NCI-H510A treated with DMSO at 0.1 percent for 48 hours (cell line): Measurements from ENCODE around the gene PAH.

Experiments used
- DNase-seq: peaks from one replicate; lab custom pipeline; 2025; lab: John Stamatoyannopoulos, UW

PAH gene

DNA sequence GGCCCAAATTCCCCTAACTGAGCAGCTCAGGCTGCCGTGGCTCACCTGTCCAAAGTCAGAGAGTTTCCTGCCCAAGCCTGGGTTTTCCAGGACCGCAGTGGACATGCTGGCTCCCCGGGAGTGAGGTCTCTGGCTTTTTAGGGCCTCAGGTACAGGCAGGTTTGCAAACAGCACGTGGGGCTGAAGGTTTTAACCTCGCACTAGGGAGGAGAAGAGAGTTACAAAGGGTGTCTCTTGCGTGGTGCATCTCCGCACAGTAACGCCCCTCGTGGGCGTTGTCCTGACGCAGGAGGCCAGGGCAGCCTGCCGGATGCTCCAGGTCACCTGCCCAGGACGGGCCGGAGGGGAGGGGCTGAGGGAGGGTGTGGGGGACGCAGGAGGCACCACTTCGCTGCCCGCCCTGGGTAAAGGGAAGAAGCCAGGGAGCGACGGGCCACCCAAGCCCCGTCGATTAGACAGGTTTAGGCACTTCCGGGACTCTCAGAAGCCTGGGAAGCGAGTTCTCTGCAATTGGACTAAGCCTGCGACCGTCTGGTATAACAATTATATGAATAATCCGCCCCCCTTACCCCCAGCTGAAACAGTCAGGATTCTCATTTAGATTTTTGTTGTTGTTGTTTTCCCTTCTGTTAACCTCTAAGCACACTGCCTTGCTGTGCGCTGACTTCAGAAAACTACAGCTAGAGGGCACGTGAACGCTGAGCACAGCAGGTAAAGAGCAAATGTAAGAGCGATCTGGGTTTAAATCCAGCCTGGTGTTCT is at the start of gene PAH:
TSS of gene PAH (minus strand) at position 219 of the 762 bp plus-strand sequence. CDS start at position 105, 114 bp downstream.
- DNase-seq = no peak

DNA sequence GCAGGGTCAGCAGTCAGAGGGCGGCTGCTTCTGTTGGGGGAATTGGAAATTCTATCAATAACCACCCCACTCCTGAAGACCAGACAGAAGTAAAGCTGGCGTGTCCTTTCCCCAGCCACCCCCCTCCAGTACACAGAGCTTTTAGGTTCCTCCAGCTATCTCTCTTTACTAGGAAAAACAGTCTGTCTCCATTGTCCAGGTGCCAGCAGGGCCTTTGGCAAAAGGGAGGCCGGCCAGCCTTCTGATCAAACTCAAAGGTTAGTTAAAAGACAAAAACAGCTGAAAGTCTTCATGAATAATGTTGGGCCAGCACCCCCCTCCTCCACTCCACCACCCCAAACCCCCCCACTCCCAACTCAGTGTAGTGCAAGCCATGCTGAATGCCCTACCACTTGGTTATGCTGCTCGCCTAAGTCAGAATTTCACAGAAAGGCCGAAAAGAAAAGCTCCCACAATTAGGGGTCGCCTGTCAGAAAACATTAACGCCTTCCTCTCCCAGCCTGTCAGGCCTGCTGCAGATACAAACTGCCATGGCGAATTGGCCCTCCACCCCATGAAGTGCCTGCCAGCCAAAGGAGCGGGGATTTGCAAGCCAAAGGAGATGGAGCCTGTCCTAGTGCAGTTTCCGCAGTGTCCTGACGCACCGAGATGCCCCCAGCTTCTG is 49.3 kb upstream of the PAH start:
- DNase-seq = no peak

DNA sequence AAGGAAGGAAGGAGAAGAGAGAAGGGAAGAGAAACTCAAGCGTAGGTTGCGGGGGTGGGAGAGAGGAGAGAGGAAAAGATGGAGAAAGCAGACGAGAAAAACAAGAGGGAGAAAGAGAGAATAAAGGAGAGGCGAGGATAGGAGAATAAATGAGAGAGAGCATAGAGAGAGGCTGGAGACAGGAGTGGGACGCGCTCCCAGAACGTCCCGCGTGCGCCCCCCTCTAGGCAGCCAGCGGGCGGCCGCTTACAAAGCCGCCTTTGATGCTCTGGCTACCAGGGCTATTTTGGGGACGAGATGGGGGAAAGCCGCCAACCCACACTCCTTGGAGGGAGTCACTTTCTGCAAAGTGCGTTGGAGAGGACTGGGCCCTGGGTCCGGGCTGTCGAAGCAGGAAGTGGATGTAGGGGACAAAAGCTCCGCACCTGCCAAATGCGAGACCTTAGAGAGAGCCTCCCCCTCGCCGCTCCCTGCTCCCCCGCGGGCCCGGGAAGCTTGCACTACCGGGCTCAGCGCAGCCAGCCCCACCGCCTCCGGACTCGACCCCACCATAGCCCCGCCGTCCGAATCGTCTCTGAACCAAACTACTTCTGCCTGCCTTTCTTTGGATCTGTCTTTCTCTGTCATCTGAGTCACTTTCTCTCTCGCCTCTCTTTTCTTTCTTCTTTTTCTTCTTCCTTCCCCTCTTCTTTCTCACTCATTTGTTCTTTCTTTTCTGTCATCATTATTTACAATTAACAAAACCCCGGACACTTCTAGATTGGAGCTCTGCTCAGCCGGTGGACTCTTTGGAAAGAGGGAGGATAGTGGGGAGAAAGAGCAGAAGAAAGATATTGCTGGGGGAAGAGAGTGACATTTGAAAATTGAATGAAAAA is 48.5 kb upstream of the PAH start:
- peak; percentile 55 for DNase-seq

DNA sequence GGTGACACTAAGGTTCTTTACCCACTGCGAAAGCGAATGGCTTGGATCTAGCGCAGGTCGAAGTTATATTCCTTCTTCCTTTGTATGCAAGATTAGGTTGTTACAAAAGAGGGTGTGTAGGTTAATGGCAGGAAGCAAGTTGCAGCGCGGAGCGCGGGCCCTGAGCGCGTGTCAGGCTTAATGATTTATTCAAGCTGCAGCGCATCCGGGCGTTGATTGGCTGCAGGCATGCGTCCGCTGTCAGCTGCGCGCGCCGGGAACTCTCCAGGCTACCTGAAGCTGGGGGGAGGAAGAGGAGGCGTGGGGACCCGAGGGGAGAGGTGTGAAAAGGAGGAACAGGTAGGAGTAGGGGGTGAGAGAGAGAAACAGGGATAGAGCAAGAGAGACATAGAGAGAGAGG is 47.8 kb upstream of the PAH start:
- peak; percentile 94 for DNase-seq

DNA sequence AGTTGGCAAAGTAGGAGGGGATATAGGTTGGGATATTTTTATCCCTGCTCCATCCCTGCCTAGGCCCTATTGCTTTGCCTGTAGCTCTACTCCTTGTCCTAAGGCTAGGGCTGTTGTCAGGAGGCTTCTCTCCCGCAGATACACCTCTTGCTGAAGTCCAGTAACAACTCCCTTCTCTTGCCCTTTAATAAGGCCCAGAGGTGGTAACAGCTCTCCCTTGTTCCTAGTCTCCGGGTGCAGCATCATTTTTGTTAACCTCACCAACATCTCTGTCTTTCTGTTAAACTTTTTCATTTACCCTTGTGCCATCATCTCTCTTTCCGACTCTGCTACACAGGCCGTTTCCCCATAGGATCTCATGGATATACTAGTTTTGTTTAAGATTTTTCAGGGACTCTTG is 46.8 kb upstream of the PAH start:
- DNase-seq = no peak

DNA sequence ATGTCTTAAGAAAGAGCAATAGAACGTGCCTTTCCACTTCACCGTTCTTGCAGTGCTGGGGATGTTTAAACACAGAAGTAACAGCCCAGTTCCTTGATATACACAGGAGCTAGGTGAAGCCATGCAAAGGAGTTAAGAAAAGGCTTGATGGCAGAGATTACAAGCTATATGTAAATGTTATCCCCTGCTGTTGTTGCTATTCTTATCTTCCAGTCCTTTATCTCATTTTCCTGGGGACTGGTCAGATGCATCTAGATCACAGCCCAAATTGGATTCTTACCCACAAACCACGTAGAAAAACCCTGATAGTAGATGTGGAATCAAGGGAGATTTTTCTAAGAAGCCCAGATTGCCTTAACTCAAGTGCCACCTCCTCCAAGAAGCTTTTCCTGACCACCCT is 45.9 kb upstream of the PAH start:
- no peak for DNase-seq

DNA sequence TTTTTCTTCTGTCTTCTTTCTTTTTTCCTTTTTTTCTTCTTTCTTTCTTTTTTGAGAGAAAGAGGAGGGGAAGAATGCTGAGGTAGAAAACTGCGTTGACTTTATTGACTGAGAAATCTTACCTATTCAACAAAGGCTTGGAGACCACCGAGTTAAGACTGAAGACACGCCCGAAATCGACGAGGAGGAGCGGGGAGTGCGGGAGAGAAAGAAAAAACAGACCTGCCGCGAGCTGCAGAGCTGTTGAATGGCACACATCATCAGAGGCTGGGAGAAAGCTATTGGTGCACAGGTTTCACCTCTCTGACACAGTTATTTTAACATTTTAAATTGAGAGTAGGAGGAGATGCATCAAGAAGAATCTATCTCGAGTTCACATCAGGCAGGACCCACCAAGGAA is 45.5 kb upstream of the PAH start:
- peak; percentile 60 for DNase-seq

DNA sequence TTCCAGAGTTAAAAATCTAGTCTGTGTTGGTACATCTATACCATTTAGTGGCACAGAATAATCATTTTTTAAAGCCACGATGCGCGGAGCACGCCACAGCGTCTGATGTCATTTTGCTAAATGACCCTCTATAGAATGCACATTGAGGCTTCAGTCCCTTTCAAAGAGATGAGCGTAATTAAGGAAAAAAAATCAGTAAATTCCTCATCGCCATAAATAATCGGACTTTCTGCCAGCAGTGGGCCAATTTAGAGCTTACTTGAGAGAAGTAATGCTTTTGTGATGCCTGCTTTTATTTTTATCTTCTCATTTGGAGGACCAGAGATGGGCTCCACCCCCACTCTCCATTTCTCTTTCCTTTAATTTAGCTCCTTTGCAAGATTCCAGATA is 44.4 kb upstream of the PAH start:
- DNase-seq = peak; percentile 98

DNA sequence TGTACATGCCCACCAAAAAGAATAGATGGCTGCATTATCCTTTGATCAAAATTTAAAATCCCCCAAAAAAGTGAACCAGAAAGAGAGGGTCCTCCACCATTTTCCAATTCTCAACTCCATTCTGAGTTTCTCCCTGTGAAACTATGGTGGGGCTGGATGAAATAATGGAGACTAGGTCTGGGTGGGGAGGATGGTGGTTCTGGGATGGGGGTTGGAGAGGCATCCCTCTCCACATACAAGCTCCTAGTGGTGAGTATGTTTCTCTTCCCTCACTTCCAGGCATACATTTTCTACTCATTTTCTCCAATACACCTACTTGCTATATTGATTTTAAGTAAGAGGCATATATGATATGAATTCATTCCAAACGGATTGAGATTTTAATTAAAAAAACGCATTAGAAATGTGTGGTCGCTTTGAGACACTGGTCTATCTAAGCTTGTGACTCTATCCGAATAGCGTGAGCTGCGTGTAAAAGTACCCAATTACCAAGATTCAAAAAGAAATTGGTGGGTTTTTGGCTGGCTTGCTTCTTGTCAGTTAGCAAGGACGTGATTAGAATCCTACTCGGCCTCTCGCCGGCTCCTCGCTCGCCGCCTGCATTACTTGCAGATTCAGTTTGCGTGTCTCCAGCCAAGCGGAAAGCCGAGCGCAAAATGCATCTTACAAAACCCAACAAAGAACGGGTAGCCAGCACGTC is 43.9 kb upstream of the PAH start:
- DNase-seq = peak; percentile 98

DNA sequence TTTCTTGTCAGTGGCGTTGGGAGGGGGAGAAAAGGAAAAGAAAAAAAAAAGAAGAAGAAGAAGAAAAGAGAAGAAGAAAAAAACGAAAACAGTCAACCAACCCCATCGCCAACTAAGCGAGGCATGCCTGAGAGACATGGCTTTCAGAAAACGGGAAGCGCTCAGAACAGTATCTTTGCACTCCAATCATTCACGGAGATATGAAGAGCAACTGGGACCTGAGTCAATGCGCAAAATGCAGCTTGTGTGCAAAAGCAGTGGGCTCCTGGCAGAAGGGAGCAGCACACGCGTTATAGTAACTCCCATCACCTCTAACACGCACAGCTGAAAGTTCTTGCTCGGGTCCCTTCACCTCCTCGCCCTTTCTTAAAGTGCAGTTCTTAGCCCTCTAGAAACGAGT is 42.3 kb upstream of the PAH start:
- DNase-seq = peak; percentile 55

DNA sequence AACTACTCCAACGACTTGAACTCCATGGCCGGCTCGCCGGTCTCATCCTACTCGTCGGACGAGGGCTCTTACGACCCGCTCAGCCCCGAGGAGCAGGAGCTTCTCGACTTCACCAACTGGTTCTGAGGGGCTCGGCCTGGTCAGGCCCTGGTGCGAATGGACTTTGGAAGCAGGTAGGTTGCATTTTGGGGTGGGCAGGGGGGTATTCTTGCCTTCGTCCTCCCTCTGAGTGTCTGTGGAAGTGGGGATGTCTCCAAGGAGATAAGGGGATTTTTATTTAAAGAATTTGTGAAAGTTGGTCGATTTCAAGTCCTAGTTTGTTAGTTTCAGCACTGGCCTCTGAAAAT is 41.8 kb upstream of the PAH start:
- no peak for DNase-seq

DNA sequence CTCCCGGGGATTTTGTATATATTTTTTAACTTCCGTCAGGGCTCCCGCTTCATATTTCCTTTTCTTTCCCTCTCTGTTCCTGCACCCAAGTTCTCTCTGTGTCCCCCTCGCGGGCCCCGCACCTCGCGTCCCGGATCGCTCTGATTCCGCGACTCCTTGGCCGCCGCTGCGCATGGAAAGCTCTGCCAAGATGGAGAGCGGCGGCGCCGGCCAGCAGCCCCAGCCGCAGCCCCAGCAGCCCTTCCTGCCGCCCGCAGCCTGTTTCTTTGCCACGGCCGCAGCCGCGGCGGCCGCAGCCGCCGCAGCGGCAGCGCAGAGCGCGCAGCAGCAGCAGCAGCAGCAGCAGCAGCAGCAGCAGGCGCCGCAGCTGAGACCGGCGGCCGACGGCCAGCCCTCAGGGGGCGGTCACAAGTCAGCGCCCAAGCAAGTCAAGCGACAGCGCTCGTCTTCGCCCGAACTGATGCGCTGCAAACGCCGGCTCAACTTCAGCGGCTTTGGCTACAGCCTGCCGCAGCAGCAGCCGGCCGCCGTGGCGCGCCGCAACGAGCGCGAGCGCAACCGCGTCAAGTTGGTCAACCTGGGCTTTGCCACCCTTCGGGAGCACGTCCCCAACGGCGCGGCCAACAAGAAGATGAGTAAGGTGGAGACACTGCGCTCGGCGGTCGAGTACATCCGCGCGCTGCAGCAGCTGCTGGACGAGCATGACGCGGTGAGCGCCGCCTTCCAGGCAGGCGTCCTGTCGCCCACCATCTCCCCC is 41.2 kb upstream of the PAH start:
- DNase-seq = no peak

DNA sequence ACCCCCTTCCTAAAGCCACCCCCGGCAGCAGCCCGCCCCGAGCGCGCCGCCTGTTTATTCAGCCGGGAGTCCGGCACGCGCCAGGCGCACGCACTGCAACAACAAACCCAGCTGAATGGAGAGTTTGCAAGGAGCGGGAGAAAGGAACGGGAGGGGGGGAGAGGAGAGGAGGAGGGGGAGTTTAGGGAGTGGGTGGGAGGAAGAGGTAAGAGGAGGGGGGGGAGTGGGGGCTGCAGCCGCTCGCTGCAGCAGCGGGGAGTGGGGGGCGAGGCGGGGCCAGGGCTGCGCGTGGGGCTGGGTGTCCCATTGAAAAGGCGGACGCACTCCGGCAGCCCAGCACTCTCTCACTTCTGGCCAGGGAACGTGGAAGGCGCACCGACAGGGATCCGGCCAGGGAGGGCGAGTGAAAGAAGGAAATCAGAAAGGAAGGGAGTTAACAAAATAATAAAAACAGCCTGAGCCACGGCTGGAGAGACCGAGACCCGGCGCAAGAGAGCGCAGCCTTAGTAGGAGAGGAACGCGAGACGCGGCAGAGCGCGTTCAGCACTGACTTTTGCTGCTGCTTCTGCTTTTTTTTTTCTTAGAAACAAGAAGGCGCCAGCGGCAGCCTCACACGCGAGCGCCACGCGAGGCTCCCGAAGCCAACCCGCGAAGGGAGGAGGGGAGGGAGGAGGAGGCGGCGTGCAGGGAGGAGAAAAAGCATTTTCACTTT is 40.5 kb upstream of the PAH start, which contains the start of gene ASCL1:
TSS of gene ASCL1 (plus strand) at position 336 of the 712 bp plus-strand sequence. CDS start 571 bp downstream, outside the sequence.
- peak; percentile 97 for DNase-seq

DNA sequence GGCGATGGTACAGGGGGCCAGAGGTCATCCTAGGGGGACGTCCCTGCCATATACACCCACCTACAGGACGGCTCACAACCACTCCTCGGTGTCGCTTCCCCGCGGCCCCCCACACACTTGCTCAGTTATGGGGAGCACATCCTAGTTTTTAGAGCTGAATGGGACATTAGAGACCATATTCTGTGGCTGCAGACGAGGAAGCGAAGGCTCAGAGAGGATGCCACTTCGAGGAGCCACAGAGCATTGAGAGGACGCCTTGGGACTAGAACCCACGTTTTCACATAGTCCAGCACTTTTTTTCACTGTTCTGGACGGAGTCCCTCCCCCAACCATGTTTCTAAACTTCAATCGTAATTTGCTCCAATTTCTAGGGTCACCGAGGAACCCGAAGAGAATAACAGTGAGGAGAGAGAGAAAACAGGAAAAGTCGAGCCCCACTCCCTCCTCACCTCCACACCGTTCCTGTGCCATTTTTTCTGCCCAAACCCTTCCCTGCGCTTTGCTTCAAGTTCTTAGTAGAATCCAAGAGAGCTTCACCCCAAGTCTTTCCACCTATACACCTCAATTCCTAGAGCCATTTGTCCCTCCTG is 39.8 kb upstream of the PAH start:
- no peak for DNase-seq

DNA sequence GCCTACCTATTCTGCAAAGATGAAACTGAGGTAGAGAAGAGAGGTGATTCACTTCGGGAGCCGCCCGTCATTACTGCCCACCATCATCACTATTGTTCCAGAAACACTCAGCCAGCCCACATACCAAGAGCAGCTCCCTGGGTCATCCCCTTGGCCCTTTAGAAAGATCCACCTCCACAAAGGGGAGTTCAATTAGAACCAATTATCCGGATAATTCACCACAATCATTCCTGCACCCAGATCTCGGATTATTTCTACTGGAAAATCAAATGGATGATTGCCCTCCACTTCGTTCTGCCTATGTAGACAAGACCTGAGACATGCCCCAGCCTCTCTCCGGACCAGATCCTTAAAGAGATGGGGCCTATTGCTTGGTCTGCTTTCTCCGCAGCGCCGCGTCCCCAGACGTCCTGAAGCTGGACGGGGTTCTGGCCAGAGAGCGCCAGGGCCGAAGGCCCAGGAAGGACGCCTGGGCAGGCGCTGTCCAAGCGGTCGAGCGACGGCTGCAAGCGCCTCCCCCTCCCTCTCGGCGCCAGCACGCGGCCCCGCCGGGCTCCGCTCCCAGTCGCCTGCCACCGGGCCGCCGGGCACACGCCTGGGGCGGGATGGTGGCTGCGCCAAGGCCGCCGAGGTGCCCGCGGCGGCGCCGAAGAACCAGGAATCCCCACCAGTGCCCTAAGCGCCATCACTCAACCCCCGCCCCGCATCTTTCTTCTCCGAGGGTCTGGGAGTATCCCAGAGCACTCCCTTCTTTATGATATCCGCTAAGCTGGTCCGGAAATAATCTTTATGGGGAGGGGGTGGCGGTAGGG is 39.1 kb upstream of the PAH start:
- DNase-seq = peak; percentile 51

DNA sequence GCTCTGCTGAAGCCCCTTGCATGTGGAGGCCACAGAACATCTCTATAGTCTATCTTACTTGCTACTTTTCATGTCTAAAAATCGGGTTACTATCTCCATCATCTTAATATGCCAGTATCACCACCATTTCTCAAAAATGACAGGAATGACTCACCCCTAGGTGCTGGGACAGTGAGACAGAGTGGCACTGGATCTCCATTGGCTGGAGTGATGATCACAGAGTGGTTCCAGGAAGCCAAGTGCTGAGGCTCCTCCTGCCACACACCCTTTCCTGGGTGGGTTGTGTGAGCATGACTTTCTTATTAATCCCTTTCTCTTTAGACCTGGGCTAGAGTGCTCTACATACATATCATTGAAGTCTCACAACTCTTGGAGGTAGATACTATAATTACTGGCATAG is 37.1 kb upstream of the PAH start:
- peak; percentile 51 for DNase-seq

DNA sequence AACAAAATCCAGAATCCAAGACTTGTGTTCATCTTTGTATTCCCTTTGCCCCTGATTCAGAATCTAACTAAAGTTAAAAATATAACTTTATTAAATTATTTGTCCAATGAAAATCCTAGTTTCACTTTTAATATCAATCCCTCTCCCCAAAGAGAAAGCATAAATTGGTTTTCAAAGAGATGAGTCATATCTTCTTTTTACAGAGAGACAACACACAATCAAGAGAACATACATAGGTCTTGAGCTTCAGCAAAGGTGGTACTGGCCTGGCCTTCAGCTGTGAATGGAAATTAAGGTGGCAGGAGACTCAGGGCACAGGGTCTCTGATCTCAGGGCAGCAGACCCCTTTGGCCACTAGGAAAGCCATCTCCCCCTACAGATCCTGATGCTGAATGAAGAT is 36.2 kb upstream of the PAH start:
- DNase-seq = no peak

DNA sequence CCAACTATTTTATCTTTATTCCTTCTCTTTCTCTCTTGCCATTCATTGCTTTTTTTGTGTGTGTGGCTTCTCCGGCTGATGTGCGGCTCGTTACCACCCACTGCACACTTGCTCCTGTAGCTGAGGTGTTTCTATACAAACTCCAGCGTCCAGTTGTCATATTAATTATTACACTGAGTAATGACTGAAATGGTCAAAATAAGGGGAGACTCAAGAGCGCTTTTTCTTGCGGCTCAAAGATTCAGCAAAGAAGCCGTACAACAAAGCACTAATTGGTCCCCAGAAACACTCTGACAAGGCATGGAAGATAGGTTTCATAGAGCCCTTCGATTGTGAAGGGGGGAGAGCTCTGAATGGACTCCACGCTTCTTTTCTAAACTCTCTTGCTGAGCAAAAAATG is 34.8 kb upstream of the PAH start:
- peak; percentile 36 for DNase-seq

DNA sequence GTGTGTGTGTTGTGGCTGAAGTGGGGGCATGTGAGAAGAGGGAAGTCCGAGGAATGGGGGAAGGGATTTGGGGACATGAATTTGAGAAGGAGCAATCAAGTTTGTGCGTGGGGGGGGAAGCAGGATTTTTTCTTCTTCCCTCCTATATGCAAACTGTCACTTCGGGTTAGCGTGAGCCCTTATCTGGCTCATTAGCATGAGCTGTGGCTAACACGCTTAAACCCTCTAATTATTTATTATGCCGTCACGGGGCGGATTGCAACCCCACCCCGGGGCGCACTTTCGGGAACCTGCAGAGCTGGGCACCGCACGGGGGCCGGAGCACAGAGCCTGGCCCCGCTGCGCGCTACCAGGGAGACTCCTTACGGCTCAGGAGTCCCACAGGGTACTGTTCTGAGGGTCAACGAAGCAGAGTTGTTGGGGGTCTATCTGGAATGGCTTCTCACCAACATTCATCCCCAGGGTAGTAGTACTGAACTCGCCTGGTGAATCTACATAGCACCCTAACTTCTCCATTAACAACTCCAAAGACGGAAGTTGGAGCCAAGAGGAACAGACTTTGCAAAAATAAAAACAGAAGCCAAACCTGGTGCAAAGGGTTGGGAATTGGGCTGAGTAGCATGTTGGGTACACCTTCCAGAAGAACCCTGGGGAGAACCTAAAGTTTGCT is 34.0 kb upstream of the PAH start:
- DNase-seq = peak; percentile 66
